Right lobe of liver (tissue), 4 donors: ENCODE measurements around the gene TRIM24.

Experiments
- POLR2A ChIP-seq: fragments of 450-650 bp; IDR thresholded peaks from one replicate; pipeline ENCODE4 v1.6.1; 2017; ENCODE audit warnings: antibody characterized with exemption, mild to moderate bottlenecking
- TF ChIP-seq, protein P1 (sequence below), 4 donors: fragments of 200-600 bp in 3 of 4; fragments of 450-650 bp in 1 of 4; IDR thresholded peaks; one replicate each; pipeline versions ENCODE4 v1.5.1 to v1.8.0; 2016 to 2022; ENCODE audit warnings: antibody characterized with exemption in 4 of 4, mild to moderate bottlenecking in 2 of 4
- donor health status: DM: no; HTN: no; CAD: no.
- donor health status: DM: no; HTN: no; CAD: no.
- donor health status: DM: no; HTN: yes; CAD: no.

DNA sequence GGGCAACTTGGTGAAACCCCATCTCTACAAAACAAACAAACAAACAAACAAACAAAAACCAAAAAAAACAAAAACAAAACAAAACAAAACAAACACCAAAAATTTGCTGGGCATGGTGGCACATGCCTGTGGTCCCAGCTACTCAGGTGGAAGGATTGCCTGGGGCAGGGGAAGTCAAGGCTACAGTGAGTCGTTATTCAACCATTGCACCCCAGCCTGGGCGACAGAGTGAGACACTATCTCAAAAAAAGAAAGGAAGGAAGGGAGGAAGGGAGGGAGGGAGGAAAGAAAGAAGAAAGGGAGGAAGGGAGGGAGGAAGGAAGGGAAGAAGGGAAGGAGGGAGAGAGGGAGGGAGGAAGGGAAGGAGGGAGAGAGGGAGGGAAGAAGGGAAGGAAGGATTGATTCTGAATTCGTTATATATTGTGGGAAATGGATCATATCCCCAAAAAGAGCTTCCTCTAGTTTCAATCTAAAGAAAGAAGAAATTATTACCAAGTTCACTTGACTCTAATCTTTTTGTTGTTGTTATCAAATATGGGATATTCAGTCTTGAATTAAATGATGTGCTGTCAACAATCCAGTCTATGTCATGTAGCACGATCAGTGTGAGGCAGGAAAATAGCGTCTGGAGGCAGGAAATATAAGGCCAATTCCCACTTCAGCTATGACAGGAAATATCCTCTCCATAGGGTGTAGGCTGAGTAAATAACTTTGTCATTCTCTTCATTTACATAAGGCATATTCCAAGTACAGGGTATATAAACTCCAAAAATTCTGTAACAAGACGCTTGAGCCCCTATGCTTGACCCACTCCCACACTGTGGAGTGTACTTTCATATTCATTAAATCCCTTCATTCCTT lies 26.2 kb upstream of the TRIM24 start:
- TF ChIP-seq, protein P1, sequence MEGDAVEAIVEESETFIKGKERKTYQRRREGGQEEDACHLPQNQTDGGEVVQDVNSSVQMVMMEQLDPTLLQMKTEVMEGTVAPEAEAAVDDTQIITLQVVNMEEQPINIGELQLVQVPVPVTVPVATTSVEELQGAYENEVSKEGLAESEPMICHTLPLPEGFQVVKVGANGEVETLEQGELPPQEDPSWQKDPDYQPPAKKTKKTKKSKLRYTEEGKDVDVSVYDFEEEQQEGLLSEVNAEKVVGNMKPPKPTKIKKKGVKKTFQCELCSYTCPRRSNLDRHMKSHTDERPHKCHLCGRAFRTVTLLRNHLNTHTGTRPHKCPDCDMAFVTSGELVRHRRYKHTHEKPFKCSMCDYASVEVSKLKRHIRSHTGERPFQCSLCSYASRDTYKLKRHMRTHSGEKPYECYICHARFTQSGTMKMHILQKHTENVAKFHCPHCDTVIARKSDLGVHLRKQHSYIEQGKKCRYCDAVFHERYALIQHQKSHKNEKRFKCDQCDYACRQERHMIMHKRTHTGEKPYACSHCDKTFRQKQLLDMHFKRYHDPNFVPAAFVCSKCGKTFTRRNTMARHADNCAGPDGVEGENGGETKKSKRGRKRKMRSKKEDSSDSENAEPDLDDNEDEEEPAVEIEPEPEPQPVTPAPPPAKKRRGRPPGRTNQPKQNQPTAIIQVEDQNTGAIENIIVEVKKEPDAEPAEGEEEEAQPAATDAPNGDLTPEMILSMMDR (IDR thresholded peaks at IDR 0.05), result no peak
- no peak for TF ChIP-seq POLR2A
